Adrenal gland (tissue), 5 donors: ENCODE results near the gene TOMT.

ENCODE experiments used
- POLR2A ChIP-seq, 2 donors: fragments of 450-650 bp; IDR thresholded peaks; one replicate each; pipeline ENCODE4 v1.6.1; 2017; ENCODE audit warnings: antibody characterized with exemption in 2 of 2, mild to moderate bottlenecking in 2 of 2, moderate library complexity in 1 of 2
- TF ChIP-seq, protein P1 (sequence below), 6 experiments: fragments of 450-650 bp in 4 of 6; fragments of 200-600 bp in 2 of 6; sonication (generic) in 1 of 6; IDR thresholded peaks; 1 replicate in 5 of 6; 2 replicates in 1 of 6; pipeline versions ENCODE4 v1.5.1 to v1.8.0; 2016 to 2021; ENCODE audit warnings: antibody characterized with exemption in 6 of 6, mild to moderate bottlenecking in 2 of 6, moderate library complexity in 1 of 6
- donor health status: DM: no; HTN: no; CAD: no.

DNA sequence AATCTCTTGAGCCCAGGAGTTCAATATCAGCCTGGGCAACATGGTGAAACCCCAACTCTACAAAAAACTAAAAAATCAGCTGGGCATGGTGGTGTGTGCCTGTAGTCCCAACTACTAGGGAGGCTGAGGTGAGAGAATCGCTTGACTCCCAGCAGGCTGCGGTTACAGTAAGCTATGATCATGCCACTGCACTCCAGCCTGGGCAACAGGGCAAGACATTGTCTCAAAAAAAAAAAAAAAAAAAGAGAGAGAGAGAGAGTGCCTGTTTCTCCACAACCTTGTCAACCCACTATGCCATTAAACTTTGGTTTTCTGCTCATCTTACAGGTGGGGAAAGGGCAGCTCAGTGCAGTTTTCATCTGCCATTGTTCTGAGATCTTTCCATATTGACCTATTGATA is 34.9 kb downstream of the TOMT start:
- TF ChIP-seq POLR2A (IDR thresholded peaks at IDR 0.05), result no peak
- TF ChIP-seq, protein P1, sequence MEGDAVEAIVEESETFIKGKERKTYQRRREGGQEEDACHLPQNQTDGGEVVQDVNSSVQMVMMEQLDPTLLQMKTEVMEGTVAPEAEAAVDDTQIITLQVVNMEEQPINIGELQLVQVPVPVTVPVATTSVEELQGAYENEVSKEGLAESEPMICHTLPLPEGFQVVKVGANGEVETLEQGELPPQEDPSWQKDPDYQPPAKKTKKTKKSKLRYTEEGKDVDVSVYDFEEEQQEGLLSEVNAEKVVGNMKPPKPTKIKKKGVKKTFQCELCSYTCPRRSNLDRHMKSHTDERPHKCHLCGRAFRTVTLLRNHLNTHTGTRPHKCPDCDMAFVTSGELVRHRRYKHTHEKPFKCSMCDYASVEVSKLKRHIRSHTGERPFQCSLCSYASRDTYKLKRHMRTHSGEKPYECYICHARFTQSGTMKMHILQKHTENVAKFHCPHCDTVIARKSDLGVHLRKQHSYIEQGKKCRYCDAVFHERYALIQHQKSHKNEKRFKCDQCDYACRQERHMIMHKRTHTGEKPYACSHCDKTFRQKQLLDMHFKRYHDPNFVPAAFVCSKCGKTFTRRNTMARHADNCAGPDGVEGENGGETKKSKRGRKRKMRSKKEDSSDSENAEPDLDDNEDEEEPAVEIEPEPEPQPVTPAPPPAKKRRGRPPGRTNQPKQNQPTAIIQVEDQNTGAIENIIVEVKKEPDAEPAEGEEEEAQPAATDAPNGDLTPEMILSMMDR (IDR thresholded peaks at IDR 0.05), result no peak
